Prostate gland (tissue), 2 donors: ENCODE measurements around the gene RPL15. TPM values are rescaled to one million over a fixed set of nuclear protein-coding genes. Genes with fewer than 3 reads are reported as not detected.

ENCODE experiments used
- DNase-seq: peaks from one replicate; pipeline ENCODE4 v3.0.0-alpha.2; 2019; ENCODE audit warnings: low spot score
- H3K27ac ChIP-seq, 2 donors: fragments of 200-600 bp; sonication (generic); 2 replicates each; pipeline ENCODE4 v1.5.1; 2017 to 2019
- H3K27me3 ChIP-seq: fragments of 200-600 bp; sonication (generic); replicated peaks from 2 replicates; pipeline ENCODE4 v1.5.1; 2019; ENCODE audit not compliant: insufficient read depth
- H3K36me3 ChIP-seq, 2 donors: fragments of 200-600 bp; sonication (generic); 1 replicate in 1 of 2; 2 replicates in 1 of 2; pipeline versions ENCODE4 v1.5.1 to v1.8.1; 2017 to 2019
- H3K4me1 ChIP-seq: fragments of 200-600 bp; sonication (generic); replicated peaks from 2 replicates; pipeline ENCODE4 v1.5.1; 2019
- H3K4me3 ChIP-seq, 2 donors: fragments of 200-600 bp; sonication (generic); 2 replicates each; pipeline ENCODE4 v1.5.1; 2017 to 2019
- H3K9me3 ChIP-seq: fragments of 200-600 bp; sonication (generic); 2 replicates; pipeline ENCODE4 v1.5.1; 2017
- CTCF ChIP-seq, 4 experiments: fragments of 200-600 bp in 2 of 4; fragments of 450-650 bp in 2 of 4; sonication (generic) in 2 of 4; IDR thresholded peaks; 1 replicate in 3 of 4; 2 replicates in 1 of 4; pipeline ENCODE4 v1.5.1; 2016 to 2019; ENCODE audit warnings: antibody characterized with exemption in 4 of 4, mild to moderate bottlenecking in 2 of 4, moderate library complexity in 2 of 4
- POLR2A ChIP-seq: fragments of 450-650 bp; IDR thresholded peaks from one replicate; pipeline ENCODE4 v1.6.1; 2016; ENCODE audit warnings: antibody characterized with exemption, mild to moderate bottlenecking
- POLR2AphosphoS5 ChIP-seq: sonication (generic); formaldehyde crosslinking; IDR thresholded peaks from one replicate; pipeline ENCODE4 v1.6.1; 2017; ENCODE audit warnings: antibody characterized with exemption
- WGBS: methylation state at CpG from one replicate; pipeline ENCODE4 v1.1.5; 2018; 5-methylcytosine and 5-hydroxymethylcytosine counted together
- intact Hi-C: fragments of 100-400 bp; cut with DNase I; formaldehyde crosslinking; loops from one replicate; pipeline ENCODE4 v1.14.2; 2022
- total RNA-seq, 2 donors: library from RNA; depleted of rRNA; stranded (reverse); fragments of >200 nt; gene quantifications; one replicate each; pipeline ENCODE4 v1.1.0, GENCODE V29; 2016

Gene RPL15
- total RNA-seq, 2 donors from 2014 or later = 2,124 to 2,276 TPM

GRCh38 chr3:23937296-23937695, 20.4 kb downstream of the RPL15 start:
- no peak for DNase-seq
- Histone ChIP-seq H3K27me3 (no peaks in the 10 kb centered on the region), H3K4me1 (no peaks in the 10 kb centered on the region), H3K9me3 (no peaks in the 10 kb centered on the region), H3K27ac (no peak overlapping the region), H3K4me3 (no peak overlapping the region), H3K36me3 (no peaks in the 10 kb centered on the region)
- 90% methylated on average over 1 of the region's 1 CpG for WGBS
- TF ChIP-seq POLR2AphosphoS5 = no peak
- no peak for TF ChIP-seq CTCF (IDR thresholded peaks at IDR 0.05)
- TF ChIP-seq POLR2A = no peak
- intact Hi-C loops = no loop called here

- intact Hi-C loops = no loop called here
- no peaks in the 10 kb centered on the region for H3K4me1 ChIP-seq
- no peak overlapping the region for H3K27ac ChIP-seq
- H3K4me3 ChIP-seq = no peak overlapping the region
- DNase-seq = no peak
- H3K27me3 ChIP-seq = no peaks in the 10 kb centered on the region
- TF ChIP-seq CTCF (IDR thresholded peaks at IDR 0.05) = no peak
- TF ChIP-seq POLR2AphosphoS5 = no peak
- no peak for TF ChIP-seq POLR2A
- no peaks in the 10 kb centered on the region for H3K9me3 ChIP-seq
- H3K36me3 ChIP-seq = no peaks in the 10 kb centered on the region
These were observed 21.8 kb downstream of the RPL15 start for GRCh38 chr3:23938688-23939087.

GRCh38 chr3:23940775-23941174, 23.8 kb downstream of the RPL15 start:
- 79% methylated on average over 5 of the region's 5 CpGs for WGBS
- no peaks in the 10 kb centered on the region for H3K27me3 ChIP-seq
- TF ChIP-seq POLR2A = no peak
- no peak for TF ChIP-seq CTCF (IDR thresholded peaks at IDR 0.05)
- TF ChIP-seq POLR2AphosphoS5 = no peak
- intact Hi-C loops = no loop called here
- H3K4me1 ChIP-seq = no peaks in the 10 kb centered on the region
- H3K27ac ChIP-seq = no peak overlapping the region
- DNase-seq = no peak
- H3K36me3 ChIP-seq = no peaks in the 10 kb centered on the region
- no peaks in the 10 kb centered on the region for H3K9me3 ChIP-seq
- H3K4me3 ChIP-seq = no peak overlapping the region

- Histone ChIP-seq H3K36me3 (no peaks in the 10 kb centered on the region), H3K27me3 (no peaks in the 10 kb centered on the region), H3K27ac (no peak overlapping the region), H3K4me1 (no peaks in the 10 kb centered on the region), H3K4me3 (no peak overlapping the region), H3K9me3 (no peaks in the 10 kb centered on the region)
- no peak for DNase-seq
- intact Hi-C loops = no loop called here
- 89% methylated on average over 4 of the region's 4 CpGs for WGBS
- TF ChIP-seq POLR2A (no peak), CTCF (IDR thresholded peaks at IDR 0.05) (no peak), POLR2AphosphoS5 (no peak)
These were observed 24.5 kb downstream of the RPL15 start for GRCh38 chr3:23941440-23941839.

- Histone ChIP-seq H3K36me3 (no peaks in the 10 kb centered on the region), H3K4me3 (no peak overlapping the region), H3K27me3 (no peaks in the 10 kb centered on the region), H3K27ac (no peak overlapping the region), H3K4me1 (peaks cover 8% of the 10 kb centered on the region), H3K9me3 (no peaks in the 10 kb centered on the region)
- WGBS = 88% methylated on average over 11 of the region's 11 CpGs
- DNase-seq = no peak
- TF ChIP-seq CTCF (IDR thresholded peaks at IDR 0.05) = no peak
- no peak for TF ChIP-seq POLR2AphosphoS5
- no peak for TF ChIP-seq POLR2A
- intact Hi-C loops = no loop called here
These were observed 25.6 kb downstream of the RPL15 start for GRCh38 chr3:23942546-23942945.
